NCI-H187 (cell line): ENCODE results near the gene C19orf38.
"Not testable (repeated sequence)": the region's sequence is repeated elsewhere in the genome, so short reads cannot be mapped to it uniquely, and the experiment has no call there.

Experiments used
- DNase-seq, 2 experiments: peaks; one replicate each; lab custom pipeline; 2025; lab: John Stamatoyannopoulos, UW

Gene C19orf38

GRCh38 chr19:10876459-10877240, 28.4 kb downstream of the C19orf38 start:
- DNase-seq = no peak

DNA sequence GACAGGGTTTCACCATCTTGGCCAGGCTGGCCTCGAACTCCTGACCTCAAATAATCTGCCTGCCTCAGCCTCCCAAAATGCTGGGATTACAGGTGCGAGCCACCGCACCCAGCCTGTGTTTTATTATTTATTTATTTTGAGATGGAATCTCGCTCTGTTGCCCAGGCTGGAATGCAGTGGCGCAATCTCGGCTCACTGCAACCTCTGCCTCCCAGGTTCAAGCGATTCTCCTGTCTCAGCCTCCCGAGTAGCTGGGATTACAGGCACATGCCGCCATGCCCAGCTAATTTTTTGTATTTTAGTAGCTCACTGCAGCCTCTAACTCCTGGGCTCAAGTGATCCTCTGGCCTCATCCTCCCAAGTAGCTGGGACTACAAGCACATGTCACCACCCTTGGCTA, 29.4 kb downstream of the C19orf38 start:
- not testable (repeated sequence) for DNase-seq

DNA sequence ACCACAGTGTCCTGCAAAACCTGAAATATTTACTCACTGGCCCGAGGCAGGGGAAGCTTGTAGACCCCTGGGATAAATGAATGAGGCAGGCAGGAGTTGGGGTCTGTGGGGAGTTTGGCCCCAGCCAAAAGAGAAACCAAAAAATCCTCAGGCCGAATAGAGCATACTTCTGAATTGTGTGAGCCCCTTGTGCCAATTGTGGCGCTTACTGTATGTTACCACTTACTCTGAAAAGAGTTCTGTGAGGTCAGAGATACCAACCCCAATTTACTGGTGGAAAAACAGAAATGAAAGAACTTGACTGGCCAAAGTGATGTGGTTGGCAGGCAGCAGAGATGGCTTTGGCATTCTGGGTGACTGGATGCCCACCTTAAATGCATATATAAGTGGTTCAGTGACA, 30.0 kb downstream of the C19orf38 start:
- no peak for DNase-seq

DNA sequence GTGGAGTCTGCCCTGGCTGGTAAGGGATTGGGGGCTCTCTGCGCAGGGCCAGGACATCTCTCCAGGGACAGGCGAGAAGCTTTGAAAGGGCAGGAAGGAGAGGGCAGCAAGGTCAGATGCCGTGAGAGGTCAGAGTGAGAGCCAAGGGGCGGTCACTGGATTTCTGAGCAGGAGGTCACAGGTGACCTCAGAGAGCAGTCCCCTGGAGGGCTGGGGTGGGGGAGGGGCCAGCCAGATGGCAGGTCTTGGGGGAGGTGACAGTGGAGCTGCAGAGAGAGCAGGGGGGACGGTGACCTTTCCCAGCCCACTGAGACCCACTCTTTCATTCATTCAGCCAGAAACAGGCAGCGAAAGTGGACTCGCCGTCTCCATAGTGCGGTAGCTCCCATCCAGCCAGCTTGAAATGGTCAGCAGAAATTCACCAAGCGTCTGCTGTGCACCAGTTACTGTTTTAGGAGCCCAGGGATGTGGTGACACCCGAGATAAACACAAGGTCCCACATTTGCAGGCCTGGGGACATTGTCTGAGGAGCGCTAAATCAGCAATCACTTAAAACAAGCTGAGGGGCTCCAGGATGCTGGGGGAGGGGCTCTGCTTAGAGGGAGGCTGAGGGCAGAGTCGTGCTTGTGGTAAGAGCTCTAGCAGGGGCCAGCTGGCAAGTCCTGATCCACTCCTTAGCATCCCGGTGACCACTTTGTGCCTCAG, 33.3 kb downstream of the C19orf38 start:
- DNase-seq = no peak

DNA sequence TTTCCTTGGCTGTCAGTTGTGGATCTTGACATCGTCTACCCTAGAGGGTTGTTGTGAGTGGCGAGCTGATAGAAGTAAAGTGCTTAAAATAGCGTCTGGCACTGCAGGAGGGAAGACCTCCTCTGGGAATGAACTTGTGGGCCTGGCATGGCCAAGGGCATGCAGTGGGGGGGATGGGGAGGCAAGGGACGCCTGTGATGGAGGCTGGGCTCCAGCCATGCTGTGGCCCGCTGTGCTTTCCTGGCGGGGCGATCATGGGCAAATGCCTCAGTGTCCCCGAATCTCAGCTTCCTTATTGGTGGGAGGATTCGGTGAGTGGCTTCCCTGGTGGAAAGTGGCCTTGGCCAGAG, 33.9 kb downstream of the C19orf38 start:
- no peak for DNase-seq

GRCh38 chr19:10884274-10884673, 36.1 kb downstream of the C19orf38 start:
- no peak for DNase-seq

GRCh38 chr19:10885201-10886169, 37.3 kb downstream of the C19orf38 start:
- DNase-seq = no peak

DNA sequence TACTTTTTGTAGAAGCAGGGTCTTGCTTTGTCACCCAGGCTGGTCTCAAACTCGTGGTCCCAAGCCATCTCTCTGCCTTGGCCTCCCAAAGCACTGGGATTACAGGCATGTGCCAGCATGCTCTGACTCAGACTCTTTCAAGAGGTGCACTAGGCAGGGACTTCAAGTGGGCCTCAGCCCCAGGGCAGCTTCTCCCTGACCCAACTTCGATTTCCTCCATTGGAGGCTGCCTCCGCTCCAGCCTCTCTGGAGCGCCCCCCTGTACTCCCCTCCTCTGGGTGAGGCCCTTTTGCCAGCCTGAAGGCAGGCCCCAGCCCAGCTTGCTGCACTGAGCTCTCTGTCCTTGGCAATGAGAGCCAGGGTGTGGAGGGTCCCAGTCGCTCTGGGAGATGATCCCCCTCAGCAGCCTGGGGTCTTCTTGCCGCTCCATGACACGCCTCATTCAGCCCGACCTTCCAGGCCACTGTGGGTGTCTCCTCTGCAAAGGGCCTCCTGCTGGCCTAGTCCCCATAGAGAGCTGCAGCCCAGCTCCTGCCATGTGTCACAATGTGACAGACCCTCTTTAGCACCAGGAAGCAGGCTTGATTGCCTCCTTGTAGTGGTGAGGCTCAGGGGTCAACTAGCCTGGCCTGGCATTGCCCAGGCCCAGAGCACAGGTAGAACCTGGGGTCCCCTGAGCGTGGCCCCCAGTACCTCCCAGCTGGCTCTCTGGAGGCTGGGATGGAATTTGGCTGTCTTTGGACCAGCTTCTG, 39.6 kb downstream of the C19orf38 start:
- no peak for DNase-seq

- no peak for DNase-seq
Measured at GRCh38 chr19:10888421-10888866, 40.2 kb downstream of the C19orf38 start.

DNA sequence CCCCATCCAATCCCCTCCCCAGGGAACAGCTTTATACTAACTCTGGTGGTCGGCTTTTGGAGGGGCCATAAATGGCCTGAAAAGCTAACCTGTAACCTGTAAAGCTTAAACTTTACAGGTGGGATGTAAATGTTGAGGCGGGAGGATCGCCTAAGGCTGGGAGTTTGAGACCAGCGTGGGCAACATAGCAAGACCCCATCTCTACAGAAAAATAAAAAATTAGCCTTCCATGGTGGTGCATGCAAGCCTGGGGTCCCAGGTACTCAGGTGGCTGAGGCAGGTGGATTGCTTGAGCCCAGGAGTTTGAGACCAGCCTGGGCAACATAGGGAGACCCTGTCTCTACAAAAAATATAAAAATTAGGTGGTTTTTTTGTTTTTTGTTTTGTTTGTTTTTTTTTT, 41.7 kb downstream of the C19orf38 start:
- DNase-seq = no peak

DNA sequence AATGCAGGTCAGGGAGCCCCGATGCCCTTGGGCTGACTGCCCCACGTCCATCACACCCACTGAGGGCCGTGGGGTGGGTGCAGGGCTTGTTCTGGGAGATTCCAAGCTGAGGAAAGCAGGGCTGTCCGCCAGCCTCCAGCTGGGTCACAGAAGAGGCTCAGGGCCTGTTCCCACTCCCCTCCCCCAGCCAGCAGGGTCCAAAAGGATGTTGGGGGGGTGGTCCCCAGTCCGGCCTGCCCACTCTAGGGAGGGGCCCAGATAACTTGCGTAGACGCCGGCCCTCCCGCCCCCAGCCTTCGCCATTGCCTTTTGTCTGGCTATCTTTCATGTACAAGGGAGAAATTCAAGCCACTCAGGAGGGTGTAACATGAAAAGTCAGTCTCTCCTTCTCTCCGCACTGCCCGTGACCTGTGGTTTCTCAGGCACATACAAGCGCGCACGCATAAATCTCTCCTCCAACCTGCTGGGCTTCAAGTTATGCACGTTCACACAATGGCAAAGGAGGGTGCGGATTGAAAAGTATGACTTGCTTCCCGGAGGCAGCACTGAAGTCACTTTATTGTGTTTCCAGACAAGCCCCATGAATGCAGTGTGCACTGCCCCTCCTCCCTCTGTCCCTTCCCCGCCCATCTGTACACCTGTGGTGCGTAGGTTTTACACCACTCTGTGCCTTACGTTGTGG, 43.3 kb downstream of the C19orf38 start:
- DNase-seq = peak; percentile 8 to 12

DNA sequence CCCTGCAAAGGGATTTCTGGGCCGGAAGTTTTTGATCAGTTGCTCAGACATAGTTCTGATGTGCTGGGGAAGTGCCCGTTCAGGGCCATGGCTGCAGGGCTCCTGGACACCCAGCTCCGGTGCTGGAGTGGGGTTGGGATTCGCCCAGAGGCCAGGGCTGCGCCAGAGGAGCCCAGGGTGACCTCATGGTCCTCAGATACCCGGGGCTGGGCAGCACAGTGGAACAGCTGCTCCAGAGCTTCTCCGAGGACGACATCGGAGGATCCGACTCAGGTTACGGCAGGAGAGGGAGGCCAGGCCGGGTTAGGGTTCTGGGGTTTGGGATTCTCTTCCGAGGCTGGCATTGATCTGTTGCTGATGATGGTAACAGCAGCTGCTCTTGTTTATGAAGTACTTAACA, 44.0 kb downstream of the C19orf38 start:
- DNase-seq = peak in 1 of 2 experiments; percentile 11

GRCh38 chr19:10894911-10895213, 46.6 kb downstream of the C19orf38 start:
- DNase-seq = no peak

- no peak for DNase-seq
Measured at GRCh38 chr19:10895363-10895762, 47.1 kb downstream of the C19orf38 start.

GRCh38 chr19:10895920-10896319, 47.7 kb downstream of the C19orf38 start:
- DNase-seq = no peak

- DNase-seq = no peak
Measured at GRCh38 chr19:10896851-10897526, 48.8 kb downstream of the C19orf38 start.

GRCh38 chr19:10898633-10899032, 50.4 kb downstream of the C19orf38 start:
- no peak for DNase-seq

- DNase-seq = no peak
Measured at GRCh38 chr19:10899151-10899653, 51.0 kb downstream of the C19orf38 start.

DNA sequence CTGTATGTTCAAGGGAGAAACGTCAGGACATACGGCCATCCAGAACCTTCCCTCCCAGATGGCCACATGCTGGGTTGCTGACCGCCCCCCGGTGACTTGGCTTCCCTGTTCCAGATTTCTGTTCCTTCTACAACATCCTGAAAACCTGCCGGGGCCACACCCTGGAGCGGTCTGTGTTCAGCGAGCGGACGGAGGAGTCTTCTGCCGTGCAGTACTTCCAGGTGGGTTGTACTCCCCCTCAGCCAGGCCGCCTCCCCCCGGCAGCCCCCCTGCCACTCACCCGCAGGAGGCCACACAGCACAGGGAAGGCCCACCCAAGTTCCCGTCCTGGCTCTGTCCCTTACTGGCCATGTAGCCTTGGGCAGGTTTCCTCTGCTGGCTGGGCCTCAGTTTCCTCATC, 59.7 kb downstream of the C19orf38 start:
- DNase-seq = no peak

DNA sequence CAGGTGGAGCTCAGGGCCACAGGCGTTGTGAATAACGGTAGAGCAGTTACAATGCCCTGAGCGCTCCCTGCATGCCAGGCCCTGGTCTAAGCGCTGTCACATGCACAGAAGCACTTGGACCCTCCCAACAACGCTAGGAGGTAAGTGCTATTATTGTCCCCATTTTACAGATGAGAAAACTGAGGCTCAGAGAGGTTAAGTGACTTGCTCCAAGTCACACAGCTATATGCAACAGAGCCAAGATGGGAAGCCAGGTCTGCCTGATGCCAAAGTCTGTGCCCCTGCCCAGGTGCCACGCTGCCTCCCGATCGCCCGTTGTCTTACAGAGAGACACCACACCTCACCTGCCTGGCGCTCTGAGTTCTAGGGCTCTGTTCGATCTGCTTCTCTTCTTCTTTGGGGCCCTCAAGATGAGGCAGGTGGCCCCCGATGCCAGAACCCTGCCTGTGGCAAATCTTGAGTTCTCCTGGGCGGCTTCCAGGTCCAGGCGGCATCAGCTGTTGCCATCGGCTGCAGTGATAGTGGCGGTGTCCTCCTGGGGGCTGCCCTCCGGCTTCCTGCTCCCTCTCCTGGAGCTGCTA, 60.3 kb downstream of the C19orf38 start:
- no peak for DNase-seq
